Stimulated activated CD4-positive, alpha-beta T cell treated with anti-CD3 and anti-CD28 coated beads, Interleukin-2, amount 100 ng/mL, for 4 hours (primary cell): ENCODE results near the gene ITGA1.
A peak's percentile ranks its signal among the peaks of the same experiment; 100 is the strongest.

Experiments
- DNase-seq: peaks from one replicate; pipeline ENCODE4 v3.0.0-alpha.2; 2020; ENCODE audit warnings: low read depth

The ITGA1 gene

GRCh38 chr5:52772668-52773067 is 15.0 kb upstream of the ITGA1 start:
- DNase-seq = no peak

DNA sequence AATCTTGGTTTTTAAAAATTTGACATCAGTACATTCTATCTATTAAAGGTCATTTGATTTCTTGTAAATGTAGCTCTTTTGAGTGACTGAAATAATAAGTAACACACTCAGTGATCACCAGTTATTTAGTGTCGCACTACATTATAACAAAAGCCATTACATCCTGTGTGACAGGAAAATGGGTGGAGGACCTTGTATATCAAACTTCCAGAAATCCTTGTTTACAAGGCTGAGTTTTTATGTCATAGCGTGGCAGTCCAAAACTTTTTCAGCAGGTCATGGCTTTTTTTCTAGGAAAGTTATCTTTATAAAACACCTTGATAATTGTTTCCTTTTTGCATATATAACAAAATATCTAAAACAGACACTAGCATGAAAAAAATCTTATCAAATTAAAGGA is 14.4 kb upstream of the ITGA1 start:
- DNase-seq = no peak

- no peak for DNase-seq
These were observed 13.7 kb upstream of the ITGA1 start for GRCh38 chr5:52774005-52774410.

DNA sequence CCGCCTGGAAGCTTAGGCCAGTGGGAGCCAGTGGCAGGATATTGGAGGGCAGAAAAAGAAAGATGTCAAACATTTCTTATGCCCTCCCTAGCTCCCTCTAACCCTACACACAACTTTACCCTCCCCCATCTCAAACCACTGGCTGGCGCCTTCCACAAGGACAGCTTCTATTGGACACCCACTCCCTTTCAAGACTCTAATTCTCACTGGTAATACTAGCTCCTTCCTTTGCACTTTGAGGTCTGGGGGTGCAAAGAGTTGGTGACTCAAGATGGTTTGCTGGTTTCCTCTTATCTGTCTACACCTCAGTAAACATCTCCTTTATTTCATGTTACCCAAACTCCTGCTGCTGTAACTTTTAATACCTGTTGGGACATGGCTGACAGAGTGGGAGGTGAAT is 11.6 kb upstream of the ITGA1 start:
- no peak for DNase-seq

DNA sequence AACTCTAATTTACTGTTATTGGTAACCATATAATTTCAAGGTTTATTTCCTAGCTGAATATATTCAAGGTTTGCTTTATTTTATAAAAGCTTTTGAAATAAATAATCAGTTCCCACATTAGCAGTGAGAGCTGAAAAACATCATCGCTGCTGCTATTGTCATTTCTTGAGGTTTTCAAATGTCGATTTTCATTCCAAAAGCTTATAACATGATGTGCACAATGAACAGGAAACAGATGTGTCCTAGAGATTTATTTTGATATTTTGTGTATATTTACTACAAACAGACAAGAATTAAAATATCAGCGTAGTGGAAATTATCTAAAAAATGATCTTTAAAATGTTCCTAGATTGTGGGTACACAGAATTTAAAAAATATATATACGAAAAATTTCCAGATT is 10.5 kb upstream of the ITGA1 start:
- DNase-seq = no peak

DNA sequence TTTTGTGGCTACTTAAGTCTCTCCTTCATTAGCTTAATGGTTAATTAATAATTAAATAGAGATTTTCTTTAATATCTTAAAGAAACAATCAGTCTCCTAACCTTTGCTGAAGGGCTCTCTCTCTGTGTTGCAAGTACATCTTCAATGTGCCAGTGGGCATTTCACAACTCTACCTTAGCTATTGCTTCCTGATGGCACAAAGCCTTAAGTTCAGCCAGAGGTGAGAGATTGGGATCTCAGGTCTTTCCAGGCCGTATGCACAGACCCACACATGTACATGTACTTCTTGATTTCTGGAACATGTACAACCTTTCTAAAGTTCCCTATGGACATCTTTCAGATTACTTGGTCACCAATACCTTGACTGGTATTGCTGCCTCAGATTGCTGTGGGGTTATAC is 8.9 kb upstream of the ITGA1 start:
- no peak for DNase-seq

- no peak for DNase-seq
These were observed 8.5 kb upstream of the ITGA1 start for GRCh38 chr5:52779213-52779612.

- no peak for DNase-seq
These were observed 4.3 kb upstream of the ITGA1 start for GRCh38 chr5:52783226-52783959.

- DNase-seq = no peak
These were observed 3.0 kb upstream of the ITGA1 start for GRCh38 chr5:52784737-52785136.

GRCh38 chr5:52786391-52786790 is 1.3 kb upstream of the ITGA1 start:
- no peak for DNase-seq

DNA sequence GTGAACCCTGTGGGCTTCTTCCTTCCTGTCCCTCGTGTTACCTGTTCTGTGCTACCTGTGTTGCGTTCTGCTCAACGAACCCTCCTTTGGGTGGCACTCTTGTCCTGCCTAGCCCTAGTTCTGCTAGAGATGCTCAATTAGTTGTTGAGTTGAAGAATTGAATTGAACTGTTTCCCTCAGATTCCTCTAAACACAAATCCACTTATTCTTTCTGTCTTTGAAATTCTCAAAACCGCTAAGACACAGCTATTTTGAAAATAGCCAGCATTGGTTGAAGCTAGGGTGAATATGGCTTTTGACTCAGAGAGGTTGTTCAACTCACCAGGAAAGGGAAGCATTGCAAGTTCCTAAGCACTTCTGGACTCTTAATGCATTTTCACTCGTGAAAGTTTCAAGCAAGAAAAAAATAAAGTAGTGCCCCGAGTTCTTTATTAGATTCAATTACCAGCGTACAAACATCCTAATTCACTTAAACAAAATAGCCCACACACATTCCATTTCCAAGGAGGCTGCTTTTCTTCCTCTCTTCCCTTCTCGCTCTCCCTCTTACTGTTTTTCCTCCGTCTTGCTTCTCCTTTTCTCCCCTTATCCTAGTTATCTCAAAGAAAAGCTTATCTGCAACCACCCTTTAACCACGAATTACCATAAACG is 642 bp upstream of the ITGA1 start:
- DNase-seq = peak; percentile 24

GRCh38 chr5:52788505-52788821 is 747 bp downstream of the ITGA1 start:
- DNase-seq = no peak

DNA sequence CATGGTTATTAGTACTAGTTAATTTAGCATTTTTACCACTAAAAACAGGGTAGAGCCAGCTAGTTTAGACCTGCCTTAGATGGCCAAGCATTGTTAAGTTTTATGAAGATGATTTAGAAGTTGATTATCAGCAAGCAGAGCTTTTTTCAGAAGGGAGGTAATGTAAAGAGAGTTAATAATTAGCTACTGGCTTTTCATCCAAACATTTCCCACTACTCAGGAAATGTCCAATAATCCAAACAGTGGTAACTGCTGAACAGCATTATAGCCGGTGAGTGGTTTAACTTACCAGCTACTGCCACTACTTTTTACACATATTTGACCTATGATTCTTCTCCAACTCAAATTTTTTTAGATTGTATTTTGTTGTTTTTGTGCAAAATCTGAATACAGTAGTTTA is 1.7 kb downstream of the ITGA1 start:
- no peak for DNase-seq

GRCh38 chr5:52789851-52790250 is 2.1 kb downstream of the ITGA1 start:
- no peak for DNase-seq

DNA sequence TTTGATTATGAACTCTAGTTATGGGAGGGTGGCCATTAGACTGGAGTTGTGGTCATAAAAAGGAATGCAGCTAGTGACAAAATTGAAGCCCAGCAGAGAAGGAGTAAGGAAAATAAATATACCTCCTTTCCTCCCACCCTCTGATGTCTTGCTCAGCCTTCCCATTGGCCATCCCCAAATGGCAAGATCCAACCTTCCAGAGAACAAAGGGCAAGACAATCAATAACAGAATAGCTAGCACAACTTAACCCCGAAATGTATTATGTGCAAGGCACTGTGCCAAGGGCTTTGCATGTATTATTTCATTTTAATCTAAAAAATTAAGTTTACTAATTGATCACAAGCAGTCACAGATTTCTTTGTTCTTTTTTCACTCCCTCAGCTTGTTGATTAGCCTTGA is 3.6 kb downstream of the ITGA1 start:
- DNase-seq = no peak

GRCh38 chr5:52794519-52794918 is 6.8 kb downstream of the ITGA1 start:
- no peak for DNase-seq

GRCh38 chr5:52796031-52796430 is 8.3 kb downstream of the ITGA1 start:
- DNase-seq = no peak

DNA sequence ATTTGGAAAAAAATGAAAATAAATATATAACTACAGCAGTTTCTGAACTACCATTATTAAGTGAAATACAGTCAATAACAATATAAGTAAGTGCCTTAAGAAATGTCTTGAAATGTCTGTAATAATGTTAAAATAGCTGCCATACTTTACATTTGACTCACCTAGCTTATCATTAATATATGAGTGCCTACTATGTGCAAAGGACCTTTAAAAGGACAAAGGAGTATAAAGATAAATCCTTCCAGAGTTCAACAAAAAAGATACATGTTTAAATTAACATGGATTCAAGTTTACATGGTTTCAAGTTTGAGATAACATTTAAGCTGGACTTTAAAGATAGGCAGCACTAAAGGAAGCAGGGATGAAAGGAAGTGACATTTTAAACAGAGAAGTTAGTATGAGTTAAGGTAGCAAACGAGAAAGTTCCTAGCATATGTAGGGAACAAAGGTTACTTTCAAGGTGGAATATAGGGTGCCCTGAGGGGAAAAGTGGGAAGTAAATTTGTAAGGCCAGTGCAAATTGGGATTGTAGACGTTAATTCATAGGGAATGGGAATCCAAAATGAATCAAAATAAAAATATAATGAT is 8.9 kb downstream of the ITGA1 start:
- DNase-seq = no peak

DNA sequence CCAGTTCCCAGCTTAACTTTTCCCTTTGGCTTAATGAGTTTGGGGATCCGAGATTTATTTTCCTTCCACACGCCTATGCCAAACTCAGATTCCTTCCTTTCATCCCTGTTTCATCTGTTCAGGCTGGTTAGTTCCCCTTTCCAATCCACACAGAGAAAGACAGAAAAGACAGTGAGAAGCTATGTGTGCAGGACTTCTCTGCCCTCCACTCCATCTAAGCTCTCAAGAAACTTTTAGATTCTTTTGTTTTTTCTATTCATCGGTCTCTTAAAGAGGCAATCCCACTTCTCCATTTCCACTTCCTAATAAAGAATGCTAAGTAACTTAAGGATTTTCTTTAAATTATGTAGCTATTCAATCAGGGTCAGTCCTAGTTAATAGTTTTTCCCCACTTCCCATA is 11.2 kb downstream of the ITGA1 start:
- DNase-seq = no peak

DNA sequence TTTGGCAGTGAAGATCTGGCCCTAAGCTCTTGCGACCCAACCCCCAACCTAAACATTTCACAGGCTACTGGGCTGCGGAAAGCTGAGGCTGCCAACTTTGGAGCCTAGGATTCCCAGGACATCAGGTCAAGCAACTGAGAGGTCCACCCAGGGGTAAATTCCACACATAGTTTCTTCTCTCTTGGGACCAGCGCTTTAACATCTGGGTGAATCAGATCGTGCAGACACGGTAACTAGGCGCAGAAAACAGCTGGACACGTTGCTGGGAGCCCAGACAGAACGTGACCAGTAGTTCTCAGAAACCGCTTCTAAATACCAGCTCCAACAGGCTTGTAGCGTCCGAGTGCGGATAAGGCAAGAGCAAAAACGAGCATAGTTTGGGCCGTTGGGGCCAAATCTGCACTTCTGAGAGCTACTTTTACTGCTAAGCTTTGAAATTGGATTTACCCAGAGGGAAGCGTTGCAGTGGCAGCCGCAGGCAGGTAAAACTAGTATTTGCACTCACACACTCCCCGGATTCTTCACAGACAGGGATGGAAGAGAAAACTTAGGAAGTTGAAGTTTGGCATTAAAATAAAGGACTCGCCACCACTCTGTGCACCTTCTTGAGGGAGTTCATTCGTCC is 11.8 kb downstream of the ITGA1 start:
- no peak for DNase-seq

DNA sequence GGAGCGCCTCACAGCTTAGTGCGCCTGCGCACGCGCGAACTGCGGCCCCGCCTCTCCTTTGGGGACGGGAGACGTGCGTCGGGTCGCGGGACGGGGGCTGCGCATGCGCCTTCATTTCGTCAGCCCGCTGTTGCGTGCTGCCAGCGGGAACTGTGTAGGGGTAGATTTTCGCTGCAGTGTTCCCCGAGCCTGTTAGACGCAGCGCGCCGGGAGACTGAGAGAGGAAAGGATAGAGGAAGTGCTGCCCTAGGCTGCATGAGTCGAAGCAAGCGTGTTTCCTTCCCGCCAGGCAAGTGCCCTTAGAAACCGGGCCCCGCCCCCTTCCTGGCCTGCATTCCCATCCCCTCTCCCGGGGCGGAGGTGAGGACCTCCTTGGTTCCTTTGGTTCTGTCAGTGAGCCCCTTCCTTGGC is 12.3 kb downstream of the ITGA1 start:
- DNase-seq = peak; percentile 93

DNA sequence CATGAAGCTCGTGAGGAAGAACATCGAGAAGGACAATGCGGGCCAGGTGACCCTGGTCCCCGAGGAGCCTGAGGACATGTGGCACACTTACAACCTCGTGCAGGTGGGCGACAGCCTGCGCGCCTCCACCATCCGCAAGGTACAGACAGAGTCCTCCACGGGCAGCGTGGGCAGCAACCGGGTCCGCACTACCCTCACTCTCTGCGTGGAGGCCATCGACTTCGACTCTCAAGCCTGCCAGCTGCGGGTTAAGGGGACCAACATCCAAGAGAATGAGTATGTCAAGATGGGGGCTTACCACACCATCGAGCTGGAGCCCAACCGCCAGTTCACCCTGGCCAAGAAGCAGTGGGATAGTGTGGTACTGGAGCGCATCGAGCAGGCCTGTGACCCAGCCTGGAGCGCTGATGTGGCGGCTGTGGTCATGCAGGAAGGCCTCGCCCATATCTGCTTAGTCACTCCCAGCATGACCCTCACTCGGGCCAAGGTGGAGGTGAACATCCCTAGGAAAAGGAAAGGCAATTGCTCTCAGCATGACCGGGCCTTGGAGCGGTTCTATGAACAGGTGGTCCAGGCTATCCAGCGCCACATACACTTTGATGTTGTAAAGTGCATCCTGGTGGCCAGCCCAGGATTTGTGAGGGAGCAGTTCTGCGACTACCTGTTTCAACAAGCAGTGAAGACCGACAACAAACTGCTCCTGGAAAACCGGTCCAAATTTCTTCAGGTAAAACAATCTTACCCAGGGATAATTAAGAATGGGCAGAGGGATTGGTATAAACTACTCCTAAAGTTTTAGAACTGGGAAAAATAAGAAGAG is 12.9 kb downstream of the ITGA1 start:
- DNase-seq = peak; percentile 26
